ENCODE results near the gene LARP6. TPM values are rescaled to one million over a fixed set of nuclear protein-coding genes. Genes with fewer than 3 reads are reported as not detected.
"Not testable (repeated sequence)": the region's sequence is repeated elsewhere in the genome, so short reads cannot be mapped to it uniquely, and the experiment has no call there.

Gene LARP6
- total RNA-seq, 1 donor from 2014 or later = not detected

DNA sequence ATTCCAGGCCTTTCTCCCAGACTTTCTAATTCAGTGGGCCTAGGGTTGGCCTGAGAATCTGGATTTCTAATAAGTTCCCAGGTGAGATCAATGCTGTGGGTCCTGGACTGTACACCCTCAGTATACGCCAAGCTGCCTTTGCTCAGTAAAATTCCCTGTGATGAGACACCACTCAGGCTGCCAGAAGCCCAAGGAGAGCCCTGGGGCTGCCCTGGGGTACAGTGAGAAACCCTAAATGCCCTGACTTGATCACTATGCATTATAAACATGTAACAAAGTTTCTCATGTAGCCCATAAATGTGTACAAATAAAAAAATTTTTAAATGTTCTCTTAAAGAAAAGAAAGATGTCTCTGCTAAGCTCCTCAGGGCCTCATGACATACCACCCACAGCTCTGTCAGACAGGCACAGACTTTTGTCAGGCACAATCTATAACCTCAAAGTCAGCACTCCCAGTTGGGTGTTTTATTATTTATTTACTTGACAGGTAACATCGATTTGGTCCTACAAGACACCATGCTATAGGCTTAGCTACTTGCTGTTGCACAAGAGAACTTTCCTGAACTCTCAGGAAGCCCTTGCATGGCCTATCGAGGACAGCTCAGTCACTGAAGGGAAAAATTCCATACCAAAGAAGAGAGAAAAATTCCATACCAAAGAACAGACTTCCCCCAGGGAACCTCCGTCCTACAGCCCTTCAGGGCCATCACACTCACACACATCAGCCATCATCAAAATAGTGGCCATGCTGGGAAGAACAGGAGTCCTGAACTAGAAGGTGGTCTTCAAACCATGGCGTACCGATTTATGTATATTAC lies 22.7 kb downstream of the LARP6 start:
- intact Hi-C loops (cut with micrococcal nuclease) = no loop called here

DNA sequence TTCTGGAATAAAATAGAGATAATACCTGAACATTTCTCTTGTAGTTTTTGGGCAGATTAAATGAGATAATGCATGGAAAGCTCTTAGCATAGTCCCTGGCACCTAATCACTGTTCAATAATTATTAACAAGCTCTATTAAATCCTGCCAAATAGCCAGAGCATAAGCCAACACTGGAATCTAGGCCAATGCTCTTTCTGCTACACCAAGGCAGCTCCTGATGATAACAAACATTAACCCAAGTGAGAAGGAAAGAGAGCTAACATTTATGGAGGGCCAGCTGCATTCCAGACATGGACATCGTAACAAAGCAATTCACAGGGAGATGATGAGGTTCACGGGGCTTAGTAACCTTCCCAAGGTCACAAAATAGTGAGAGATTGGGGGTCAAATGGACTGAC lies 23.3 kb downstream of the LARP6 start:
- intact Hi-C loops (cut with micrococcal nuclease) = no loop called here

DNA sequence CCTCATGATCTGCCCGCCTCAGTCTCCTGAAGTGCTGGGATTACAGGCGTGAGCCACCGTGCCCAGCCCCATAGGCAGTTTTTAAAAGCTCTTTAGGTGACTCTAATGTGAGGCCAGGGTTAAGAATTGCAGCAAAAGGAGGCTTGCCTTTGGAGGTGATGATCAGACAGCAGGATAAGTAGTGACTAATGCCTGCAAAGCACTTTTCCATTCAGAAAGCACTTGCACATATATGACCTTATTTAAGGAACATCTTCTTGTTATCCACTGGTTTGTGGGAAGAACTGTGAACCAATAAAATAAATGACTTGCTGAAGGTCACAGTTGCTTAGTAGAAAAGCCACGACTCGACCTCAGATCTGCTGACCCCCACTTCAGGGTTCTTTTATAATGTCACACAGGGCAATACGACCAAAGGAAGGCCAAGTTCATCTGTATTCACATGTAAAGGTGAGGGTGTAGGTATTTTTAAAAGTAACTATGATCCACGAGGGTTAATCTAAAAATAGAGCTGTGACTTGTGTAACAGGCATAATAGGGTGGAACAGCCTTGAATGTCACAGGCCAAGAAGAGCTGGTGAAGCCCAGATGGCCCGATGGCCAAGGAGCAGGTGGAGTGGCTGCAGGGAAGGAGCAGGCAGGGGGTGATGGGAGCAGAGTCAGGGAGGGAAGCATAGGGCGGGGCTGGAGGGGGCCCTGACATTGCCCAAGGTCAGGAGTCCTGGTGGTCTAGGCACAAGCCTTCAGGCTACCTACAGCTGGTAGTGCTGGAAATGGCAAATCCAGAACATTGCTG lies 24.4 kb downstream of the LARP6 start:
- intact Hi-C loops (cut with micrococcal nuclease) = no loop called here

DNA sequence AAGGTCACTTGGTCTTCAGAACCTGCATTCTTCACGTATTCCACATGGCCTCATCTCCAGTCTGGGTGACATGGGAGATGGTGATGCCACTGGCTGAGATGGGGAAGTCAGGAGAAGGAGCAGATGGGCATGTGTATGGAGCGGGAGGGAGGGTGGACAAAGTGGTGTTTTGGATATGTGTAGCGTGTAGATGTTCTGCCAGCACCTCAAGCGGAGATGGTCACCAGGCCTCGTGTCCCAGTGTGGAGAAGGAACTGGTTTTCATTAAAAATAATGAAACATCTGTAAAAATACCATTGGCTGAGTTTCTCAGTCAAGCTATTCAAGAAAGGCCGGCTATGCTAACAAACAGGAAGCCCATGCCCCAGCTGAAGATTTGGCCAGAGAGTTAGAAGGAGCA lies 26.2 kb downstream of the LARP6 start:
- intact Hi-C loops (cut with micrococcal nuclease) = no loop called here

DNA sequence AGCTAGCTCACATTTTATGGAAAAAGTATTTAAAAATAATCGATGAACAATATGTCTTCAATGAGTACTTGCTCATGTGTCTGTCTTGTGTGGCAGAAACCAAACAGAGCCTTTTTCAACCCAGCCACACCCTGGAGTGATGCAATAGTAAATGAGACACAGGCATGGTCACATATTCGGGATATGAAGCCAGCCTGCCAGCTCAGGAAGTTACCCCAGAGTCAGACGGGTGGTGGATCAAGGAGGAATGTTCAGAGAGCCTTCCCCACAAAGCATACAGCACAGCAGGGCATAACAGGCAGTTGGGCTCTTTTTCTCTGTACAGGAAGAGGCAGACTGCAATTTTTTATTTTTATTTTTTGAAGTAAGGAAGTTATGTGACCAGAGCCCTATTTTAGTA lies 27.3 kb downstream of the LARP6 start:
- intact Hi-C loops (cut with micrococcal nuclease) = no loop called here

DNA sequence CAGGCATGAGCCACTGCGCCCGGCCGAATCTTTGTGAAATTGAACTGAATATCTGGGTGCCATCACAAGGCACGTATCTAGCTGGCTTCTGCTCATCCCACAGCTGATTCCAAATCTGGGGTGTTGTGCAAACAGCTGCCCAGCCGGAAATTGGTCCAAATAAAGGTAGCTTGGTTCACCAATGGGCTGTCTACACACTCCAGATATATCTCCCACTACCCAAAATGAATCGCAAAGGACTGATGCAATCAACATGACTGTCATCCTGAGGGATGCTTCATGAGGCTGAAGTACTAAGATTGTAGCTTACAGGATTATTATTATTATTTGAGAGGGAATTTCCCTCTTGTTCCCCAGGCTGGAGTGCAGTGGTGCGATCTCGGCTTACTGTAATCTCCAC lies 28.1 kb downstream of the LARP6 start:
- intact Hi-C loops (cut with micrococcal nuclease) = loop anchor here (1.0 kb wide), 1 partner anchor 614 kb away; no protein-coding TSS in a partner anchor

DNA sequence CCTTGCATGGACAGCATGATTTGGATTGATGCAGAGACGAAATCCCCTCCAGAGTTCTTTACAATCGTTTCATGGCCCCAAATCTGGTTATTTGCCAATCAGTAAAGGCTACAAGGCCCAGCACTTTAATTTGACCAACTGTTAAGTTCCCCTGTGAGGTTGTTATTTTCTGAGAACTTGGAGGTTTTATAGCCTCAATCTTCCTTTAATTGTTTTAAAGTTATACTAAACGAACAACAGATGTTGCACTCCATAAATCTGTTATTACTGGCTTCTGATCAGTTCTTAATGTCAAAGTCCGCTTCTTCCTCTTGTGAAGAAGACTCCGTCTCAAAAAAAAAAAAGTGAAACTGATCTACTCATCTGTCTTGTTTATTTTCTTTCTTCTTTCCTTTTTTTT lies 30.8 kb downstream of the LARP6 start:
- intact Hi-C loops (cut with micrococcal nuclease) = no loop called here

DNA sequence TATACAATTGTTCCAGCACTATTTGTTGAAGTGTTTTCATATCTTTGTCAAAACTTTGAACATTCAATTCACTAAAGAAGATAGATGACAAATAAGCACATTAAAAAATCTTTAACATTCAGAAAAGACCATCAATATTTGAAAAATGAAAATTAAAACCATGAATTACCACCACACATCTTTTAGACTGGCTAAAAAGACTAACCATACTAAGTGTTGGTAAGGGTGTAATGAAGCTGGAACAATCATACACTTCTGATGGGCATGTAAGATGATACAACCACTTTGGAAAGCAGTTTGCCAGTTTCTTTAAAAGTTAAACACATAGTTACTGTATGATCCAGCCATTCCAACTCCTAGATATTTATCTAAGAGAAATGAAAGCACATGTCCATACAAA lies 33.7 kb downstream of the LARP6 start:
- intact Hi-C loops (cut with micrococcal nuclease) = no loop called here

DNA sequence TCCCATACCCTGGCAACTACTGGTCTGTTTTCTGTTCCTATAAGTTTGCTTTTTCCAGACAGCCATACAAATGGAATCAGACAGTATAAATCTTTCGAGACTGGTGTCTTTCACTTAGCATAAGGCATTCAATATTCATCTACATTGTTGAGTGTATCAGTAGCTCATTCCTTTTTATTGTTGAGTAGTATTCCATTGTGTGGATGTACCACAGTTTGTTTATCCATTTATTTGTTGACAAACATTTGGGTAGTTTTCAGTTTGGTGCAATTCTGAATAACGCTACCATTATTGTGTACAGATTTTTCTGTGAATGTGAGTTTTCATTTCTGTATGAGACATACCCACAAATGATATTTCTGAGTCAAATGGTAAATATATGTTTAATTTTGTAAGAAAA lies 35.4 kb downstream of the LARP6 start:
- intact Hi-C loops (cut with micrococcal nuclease) = no loop called here

DNA sequence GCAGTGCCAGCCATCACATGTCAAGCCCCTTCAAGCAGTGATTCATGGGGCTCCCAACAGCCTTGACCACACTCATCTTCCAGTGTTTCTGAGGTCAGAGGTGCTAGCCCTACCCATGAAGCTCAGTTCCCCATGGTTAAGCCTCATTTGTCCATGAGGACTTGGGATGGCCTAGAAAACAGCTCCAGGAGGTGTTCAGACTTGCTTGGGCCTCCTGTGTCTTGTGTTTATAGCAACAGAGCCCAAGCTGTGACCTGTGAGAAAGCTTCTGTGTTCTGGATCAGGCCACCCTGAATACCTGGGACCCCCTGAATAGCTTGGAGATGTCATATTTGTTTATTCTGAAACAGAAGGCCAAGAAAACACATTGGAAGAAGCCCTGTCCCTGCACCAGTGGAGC lies 36.7 kb downstream of the LARP6 start:
- intact Hi-C loops (cut with micrococcal nuclease) = no loop called here

DNA sequence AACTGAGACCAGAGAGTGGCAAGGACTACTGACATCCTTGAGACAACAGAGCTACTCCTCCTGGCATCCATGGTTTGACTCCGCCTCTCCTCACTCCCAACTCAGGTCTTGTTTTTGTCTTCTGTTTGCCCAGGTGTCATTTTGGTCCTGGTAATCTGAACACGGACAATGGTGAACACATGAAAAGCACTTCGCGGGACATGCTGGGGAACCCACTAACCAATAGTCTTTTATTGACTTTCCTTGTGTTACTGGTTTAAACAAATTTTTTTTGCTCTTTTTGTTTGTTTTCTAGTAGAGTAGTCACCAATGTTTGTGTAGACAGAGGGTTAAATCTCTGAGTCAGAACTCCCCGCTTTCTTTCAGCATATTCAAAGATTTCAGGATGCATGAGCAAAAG lies 38.4 kb downstream of the LARP6 start:
- intact Hi-C loops (cut with micrococcal nuclease) = no loop called here

DNA sequence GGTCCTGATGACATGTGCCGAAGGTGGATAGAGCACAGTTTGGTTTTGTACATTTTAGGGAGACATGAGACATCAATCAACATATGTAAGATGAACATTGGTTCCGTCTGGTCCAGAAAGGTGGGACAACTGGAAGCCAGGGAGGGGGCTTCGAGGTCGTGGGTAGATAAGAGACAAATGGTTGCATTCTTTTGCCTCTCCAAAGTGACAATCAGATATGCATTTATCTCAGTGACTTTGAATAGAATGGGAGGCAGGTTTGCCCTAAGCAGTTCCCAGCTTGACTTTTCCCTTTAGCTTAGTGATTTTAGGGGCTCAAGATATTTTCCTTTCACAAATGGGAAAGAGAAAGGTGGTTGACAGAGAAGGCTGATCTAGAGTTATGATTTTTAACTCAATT lies 38.9 kb downstream of the LARP6 start:
- intact Hi-C loops (cut with micrococcal nuclease) = not testable (repeated sequence)

DNA sequence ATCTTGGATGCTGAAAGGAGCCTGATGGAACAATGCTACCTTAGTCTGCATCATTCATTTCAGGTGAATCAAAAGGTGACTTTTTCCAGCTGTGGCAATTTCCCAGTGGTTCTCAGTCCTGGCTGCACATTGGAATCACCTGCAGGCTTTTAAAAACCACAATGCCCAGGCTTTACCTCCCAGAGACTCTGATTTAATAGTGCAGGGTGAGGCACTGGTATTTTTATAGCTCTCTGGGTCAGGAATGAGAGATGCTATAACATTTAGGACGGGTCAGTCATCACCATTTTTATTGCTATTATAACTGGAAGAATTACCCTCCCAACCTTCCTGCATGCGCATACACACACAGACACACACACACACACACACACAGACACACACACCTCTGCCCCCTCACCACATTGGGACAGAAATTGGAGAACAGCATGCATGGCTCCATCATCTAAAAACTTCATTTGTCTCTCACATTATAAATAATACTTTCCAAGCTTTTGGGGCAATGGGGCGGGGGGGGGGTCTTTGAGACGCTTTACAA lies 41.1 kb downstream of the LARP6 start:
- intact Hi-C loops (cut with micrococcal nuclease) = loop anchor here (1.0 to 2.0 kb wide), 3 partner anchors 50 to 1338 kb away; partner anchors contain the start of gene UACA

DNA sequence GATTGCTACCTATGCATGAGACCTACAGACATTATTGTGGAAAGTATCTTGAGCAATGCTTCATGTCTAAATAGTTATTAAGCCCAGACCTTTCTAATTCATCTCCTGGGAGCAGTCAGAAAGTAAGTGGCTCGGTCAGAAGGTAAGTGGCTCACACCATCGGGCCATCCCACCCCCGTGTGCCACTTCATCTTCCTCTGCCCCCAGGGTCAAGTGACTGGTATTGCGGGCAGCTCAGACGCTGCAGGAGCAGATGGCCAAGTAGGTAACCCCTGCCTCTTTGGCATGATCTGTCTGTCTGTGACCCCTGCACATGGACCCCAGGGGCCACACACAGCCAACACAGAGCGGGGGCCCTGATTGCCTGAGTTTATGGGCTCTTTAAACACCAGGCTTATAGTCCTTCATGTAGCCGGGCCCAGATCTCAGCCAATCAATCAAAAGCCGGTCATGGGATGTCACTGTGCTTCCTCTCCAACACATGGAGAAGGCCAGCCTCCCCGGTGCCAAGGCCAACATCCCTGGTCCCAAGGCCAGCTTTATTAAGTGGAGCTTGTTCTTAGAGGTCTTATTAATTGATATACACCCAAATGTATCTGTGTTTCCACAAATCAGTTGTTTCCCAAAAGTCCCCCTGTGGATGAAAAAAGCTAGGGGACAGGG lies 42.9 kb downstream of the LARP6 start:
- intact Hi-C loops (cut with micrococcal nuclease) = no loop called here

DNA sequence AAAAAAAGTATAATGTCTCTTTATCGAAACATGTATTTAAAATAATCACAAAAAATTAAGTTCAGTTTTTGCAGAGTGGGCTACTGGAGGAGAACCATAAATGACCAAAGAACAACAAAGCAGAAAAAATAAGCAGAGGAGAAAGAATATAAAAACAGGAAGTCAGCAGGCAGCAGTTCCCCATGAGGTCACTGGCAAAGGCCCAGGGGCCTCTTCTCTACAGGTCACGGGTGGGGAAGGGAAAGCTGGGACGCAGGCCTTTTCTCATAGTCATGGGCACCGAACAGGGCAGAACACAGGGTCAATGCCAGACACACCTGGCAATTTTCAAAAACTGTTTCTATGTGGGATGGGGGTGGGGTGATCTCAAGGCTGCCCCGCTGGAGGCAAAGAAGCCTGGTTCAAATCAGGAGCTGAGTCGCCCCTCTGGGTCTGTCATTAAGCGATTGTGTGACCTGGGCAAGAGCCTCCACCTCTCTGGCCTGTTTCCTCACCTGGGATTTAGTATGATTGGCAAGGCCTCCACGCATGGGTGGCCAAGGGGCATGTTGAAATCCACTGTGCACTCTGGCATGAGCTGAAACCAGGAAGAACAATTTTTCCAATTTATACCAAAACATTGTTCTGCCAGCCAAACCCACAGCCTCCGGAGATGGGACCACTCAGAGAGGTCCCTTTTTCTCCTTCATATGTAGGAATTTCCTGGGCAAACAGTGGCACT lies 46.8 kb downstream of the LARP6 start:
- intact Hi-C loops (cut with micrococcal nuclease) = no loop called here

DNA sequence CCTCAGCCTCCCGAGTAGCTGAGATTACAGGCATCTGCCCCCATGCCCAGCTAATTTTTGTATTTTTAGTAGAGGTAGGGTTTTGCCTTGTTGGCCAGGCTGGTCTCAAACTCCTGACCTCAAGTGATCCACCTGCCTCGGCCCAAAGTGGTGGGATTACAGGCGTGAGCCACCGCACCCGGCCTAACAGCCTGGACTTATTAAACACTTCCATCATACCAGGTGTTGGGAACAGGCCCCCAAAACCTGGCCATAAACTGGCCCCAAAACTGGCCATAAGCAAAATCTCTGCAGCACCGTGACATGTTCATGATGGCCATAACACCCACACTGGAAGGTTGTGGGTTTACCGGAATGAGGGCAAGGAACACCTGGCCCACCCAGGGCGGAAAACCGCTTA lies 49.6 kb downstream of the LARP6 start:
- intact Hi-C loops (cut with micrococcal nuclease) = not testable (repeated sequence)

DNA sequence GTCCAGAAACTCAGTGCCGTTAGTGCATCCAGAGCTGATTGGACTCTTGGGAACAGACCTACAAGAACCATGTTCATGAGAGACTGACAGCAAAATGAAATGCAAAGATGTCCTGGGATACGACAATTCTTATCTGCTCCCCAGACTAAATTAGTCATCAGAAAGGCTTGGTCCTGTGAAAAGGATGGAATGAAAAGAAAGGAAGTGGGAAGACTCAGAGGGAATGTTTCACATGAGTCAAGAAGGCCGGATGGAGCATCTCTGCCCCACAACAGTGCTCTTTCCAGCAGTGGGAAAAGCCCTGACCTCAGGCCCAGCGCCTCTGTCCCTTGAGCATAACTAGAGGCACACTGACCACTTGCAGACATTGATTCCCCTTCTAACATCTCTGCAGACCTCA lies 51.3 kb downstream of the LARP6 start:
- intact Hi-C loops (cut with micrococcal nuclease) = no loop called here

DNA sequence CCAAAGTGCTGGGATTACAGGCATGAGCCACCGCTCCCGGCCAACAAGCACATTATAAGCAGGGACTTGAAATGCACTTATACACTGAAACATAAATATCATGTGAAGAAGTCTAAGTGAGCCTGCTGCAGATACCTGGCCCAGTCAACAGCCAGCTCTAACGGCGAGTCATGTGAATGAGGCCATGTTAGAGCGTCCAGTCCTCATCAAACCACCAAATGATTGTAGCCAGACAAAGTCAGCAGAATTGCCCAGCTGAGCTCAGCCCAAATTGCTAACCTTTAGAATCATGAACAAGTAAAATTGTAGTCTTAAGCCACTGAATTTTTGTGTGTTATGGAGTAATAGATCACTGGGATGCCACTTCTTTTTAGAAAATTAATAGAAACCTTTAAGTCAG lies 52.8 kb downstream of the LARP6 start:
- intact Hi-C loops (cut with micrococcal nuclease) = no loop called here

DNA sequence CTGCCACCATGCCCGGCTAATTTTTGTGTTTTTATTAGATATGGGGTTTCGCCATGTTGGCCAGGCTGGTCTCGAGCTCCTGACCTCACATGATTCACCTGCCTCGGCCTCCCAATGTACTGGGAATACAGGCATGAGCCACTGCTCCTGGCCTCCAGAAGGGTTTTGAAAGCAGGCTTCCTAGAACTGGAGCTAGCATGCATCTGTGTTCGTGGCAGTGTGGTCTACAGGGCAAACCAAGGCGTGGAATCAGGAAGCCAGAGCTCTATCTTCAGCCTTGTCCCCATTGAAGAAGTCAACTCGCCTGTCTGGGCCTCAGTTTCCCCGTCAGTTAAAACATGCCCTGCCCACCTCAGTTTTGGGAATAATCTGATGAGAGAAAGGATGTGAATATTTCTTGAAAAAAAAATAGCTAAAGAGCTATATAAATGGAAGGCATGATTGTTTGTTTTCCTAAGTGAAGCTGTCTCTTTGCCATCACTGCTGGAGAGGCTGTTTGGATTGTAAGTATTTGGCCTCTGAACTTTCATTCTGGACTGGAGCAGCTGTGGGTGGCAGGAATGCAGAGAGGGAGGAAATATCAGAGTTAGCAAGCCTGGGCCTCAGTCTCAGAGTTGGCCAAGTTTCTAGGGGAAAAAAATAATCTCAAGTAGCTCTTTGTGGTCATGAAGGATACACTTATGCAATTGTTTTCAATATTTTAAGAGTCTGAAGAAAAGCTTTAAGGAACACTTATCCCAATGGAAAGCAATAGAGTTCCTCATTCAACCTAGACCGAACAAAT lies 54.1 kb downstream of the LARP6 start:
- intact Hi-C loops (cut with micrococcal nuclease) = no loop called here

DNA sequence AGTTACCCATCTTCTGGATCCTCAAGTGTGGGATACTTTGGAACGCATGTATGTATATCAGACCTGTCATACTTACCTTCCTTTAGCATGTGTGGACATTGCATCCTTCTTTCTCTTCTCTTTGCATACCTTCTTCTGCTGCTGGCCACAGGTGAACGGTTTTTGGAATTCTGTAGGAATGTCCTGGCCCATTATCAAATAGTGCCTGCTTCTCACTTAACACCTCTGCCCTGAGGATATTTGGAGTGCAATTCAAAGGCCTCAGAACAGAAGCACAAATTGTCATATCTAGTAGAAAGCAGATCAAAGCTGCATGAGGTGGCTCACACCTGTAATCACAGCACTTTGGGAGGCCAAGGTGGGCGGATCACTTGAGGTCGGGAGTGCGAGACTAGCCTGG lies 56.5 kb downstream of the LARP6 start:
- intact Hi-C loops (cut with micrococcal nuclease) = no loop called here

All from T-helper 1 cell treated with Interleukin-12 subunit alpha and Interleukin-12 subunit beta and Interleukin-4 antibody, amounts not matched to agents 30 ng/mL and 1 ng/mL, for 36 hours (primary cell).